G401 (cell line): Measurements from ENCODE around the gene IL6ST. TPM values are rescaled to one million over a fixed set of nuclear protein-coding genes. Genes with fewer than 3 reads are reported as not detected.
"Not testable (repeated sequence)": the region's sequence is repeated elsewhere in the genome, so short reads cannot be mapped to it uniquely, and the experiment has no call there.

Experiments
- DNase-seq: peaks from one replicate; pipeline ENCODE4 v3.0.0-alpha.2; 2015; ENCODE audit warnings: low spot score
- in situ Hi-C: cut with HindIII; loops from 2 replicates; pipeline ENCODE4 v1.10.0; 2016; ENCODE audit warnings: low sequenced_read_pairs, mixed read lengths
- total RNA-seq: library from RNA; depleted of rRNA; stranded (reverse); fragments of >200 nt; shearing (Covaris generic); gene quantifications from 2 replicates; pipeline ENCODE4 v1.2.3, GENCODE V29; 2014; rRNA removed

The IL6ST gene
- 10.2 and 16.6 TPM in 2 replicates for total RNA-seq

GRCh38 chr5:55994495-55994997, at the start of gene IL6ST:
IL6ST (minus strand) TSS chr5:55994963; CDS start chr5:55976278, 18,685 bp downstream.
- in situ Hi-C loops: no loop called here

DNA sequence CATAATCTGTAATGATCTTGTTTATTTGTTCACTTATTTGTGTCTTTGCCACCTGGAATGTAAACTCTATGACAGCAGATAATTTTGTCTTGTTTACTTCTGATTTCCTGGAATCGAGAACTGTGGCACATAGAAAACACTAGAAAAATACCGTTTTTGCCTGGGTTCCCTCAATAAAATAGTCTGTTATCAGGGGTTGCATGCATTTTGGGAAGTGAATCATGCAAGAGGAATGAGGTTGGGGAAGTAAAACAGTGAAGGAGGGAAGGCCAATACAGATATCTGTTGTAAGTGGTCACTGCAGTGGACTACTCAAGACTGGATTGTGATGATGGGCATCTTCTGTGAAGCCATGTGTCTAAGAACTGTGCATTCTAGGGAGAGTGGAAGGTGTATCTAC, 45.2 kb upstream of the IL6ST start:
- in situ Hi-C loops: no loop called here
- DNase-seq: no peak

More at GRCh38 chr5:55994495-55994997, at the start of gene IL6ST:
- peak; percentile 62 for DNase-seq

DNA sequence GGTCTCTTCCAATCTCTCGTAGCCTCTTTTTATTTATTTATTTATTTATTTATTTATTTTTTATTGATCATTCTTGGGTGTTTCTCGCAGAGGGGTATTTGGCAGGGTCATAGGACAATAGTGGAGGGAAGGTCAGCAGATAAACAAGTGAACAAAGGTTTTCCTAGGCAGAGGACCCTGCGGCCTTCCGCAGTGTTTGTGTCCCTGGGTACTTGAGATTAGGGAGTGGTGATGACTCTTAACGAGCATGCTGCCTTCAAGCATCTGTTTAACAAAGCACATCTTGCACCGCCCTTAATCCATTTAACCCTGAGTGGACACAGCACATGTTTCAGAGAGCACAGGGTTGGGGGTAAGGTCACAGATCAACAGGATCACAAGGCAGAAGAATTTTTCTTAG, 43.4 kb upstream of the IL6ST start:
- DNase-seq, in situ Hi-C loops: not testable (repeated sequence)

DNA sequence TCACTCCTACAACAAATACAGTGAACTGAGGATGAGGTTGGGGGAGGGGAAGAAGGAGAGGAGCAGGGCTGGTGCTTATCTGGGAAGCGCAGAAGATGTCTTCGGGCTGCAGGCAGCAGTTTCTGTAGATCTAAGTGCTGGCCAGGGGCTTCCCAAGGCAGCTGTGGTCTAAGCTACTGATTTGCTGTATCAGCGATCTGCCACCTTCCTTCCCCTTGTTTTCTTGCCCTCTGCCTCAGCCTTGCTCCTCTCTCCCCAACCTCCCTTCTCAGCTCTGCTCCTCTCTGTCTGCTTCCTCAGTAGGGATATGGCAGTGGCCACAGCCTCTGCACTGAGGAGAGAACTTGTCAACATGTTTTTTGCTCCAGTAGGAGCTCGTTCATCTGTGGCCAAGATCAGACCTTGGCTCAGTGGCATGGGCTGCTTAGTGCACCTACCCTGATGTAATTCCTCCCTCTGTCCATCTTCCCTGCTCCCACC, 42.8 kb upstream of the IL6ST start:
- DNase-seq: no peak
- in situ Hi-C loops: no loop called here

DNA sequence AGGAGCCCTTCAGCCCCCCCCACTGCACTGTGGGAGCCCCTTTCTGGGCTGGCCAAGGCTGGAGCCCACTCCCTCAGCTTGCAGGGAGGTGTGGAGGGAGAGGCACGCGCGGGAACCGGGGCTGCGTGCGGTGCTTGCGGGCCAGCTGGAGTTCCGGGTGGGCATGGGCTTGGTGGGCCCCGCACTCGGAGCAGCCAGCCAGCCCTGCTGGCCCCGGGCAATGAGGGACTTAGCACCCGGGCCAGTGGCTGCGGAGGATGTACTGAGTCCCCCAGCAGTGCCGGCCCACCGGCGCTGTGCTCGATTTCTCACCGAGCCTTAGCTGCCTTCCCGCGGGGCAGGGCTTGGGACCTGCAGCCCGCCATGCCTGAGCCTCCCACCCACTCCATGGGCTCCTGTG, 40.6 kb upstream of the IL6ST start:
- DNase-seq: not testable (repeated sequence)

DNA sequence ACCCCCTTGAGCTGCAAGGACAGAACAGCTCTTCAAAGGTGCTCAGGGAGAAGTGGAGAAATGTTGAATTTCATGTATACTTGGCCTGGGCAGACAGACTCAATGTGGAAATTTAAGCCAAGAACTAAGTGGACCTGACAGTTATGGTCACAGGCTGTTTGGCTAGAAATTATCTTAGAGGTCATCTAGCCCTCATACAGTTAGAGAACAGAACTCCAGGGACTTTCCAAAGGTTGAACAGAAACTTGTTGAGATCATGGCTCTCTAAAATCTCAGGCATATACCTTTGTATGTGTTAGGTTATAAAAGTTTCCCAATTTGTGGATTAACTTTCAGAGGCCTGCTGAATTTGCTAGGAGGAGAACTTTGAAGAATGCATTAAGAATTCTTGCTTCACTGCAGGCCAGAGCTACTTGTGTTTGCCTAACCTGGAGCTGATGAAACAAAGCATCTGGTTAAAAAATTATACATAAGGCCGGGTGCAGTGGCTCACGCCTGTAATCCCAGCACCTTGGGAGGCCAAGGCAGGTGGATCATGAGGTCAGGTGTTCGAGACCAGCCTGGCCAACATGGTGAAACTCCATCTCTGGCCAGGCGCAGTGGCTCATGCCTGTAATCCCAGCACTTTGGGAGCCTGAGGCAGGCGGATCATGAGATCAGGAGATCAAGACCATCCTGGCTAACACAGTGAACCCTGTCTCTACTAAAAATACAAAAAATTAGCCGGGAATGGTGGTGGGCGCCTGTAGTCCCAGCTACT, 35.3 kb upstream of the IL6ST start:
- DNase-seq, in situ Hi-C loops: not testable (repeated sequence)

More for the DNA sequence above, 40.6 kb upstream of the IL6ST start:
- in situ Hi-C loops: not testable (repeated sequence)

GRCh38 chr5:56029457-56029856, 34.7 kb upstream of the IL6ST start:
- DNase-seq: no peak
- in situ Hi-C loops: no loop called here

- in situ Hi-C loops: no loop called here
- no peak for DNase-seq
These were observed 33.9 kb upstream of the IL6ST start for GRCh38 chr5:56028708-56029107.

DNA sequence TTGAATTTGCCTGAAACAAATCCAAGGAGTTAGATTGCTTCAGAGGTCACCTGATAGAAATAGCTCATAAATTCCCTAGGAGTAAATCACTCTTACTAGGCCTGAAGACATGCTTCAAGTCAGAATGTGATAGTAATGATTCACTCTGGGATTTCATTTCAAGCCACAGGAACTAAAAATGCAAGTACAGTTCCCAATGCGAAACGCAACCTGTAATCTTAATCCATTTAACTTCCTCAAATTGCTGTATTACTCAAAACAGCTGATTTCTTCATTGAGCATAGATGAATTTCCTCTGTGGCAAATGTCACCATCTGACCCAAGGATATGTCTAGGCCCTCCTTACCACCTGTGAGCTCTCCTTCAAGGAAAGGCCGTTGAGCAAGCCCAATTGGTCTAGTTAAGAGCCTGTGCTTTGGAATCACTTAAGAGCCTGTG, 32.1 kb upstream of the IL6ST start:
- DNase-seq: no peak
- in situ Hi-C loops: no loop called here

DNA sequence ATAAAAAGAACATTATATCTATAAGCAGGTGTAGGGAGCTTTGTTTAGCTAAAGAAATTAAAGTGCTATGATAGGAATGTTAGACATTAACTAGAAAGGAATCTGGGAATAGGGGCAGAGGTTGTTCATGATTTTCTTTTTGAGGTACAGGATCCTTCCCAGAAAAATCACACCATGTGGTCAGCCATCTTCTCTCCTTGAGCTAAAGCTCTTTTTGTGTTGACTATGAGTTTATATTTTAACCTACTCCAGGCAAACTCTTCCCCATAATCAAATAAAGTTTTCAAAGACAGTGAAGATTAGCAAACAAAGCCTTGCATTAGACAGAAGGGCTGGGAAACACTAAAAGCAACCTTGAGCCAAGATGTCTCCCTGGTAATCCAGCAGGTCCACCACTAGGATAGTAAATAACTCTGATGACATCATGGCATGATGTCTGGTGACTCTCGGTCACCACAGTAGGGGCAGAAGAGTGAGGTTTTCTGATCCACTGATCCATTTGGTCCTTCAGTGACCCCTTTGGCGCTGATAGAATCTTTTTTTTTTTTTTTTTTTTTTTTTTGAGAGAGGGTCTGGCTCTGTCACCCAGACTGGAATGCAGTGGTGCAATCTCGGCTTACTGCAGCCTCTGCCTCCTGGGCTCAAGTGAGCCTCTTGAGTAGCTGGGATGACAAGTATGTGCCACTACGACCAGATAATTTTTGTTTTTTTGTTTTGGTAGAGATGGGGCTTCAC, 30.6 kb upstream of the IL6ST start:
- no peak for DNase-seq

GRCh38 chr5:56024810-56025150, 30.0 kb upstream of the IL6ST start:
- in situ Hi-C loops: no loop called here
- DNase-seq: no peak

More for the DNA sequence above, 30.6 kb upstream of the IL6ST start:
- in situ Hi-C loops: no loop called here

GRCh38 chr5:56023296-56023695, 28.5 kb upstream of the IL6ST start:
- in situ Hi-C loops: no loop called here
- DNase-seq: no peak

- no peak for DNase-seq
- in situ Hi-C loops: no loop called here
These were observed 24.8 kb upstream of the IL6ST start for GRCh38 chr5:56019306-56020272.

DNA sequence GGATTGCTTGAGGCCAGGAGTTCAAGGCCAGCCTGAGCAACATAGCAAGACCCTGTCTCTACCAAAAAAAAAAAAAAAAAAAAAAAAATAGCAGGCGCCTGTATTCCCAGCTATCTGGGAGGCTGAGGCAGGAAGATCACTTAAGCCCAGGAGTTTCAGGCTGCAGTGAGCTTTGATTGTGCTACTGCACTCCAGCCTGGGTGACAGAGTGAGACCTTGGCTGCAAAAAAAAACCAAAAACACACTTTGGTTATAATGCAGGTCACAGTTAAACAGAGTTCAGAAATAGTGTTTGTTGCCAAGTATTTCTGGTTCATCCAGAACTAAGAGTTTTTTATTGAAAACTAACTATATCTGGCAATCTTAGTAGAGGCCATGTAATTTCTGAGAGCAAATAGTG, 24.1 kb upstream of the IL6ST start:
- DNase-seq: no peak
- in situ Hi-C loops: no loop called here

DNA sequence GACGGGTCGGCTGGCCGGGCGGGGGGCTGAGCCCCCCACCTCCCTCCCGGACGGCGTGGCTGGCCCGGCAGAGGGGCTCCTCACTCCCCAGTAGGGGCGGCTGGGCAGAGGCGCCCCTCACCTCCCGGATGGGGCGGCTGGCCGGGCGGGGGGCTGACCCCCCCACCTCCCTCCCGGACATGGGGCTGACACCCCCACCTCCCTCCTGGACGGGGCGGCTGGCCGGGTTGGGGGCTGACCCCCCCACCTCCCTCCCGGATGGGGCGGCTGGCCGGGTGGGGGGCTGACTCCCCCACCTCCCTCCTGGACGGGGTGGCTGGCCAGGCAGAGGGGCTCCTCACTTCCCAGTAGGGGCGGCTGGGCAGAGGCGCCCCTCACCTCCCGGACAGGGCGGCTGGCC, 19.9 kb upstream of the IL6ST start:
- in situ Hi-C loops: not testable (repeated sequence)

GRCh38 chr5:56013939-56014338, 19.2 kb upstream of the IL6ST start:
- DNase-seq, in situ Hi-C loops: not testable (repeated sequence)

More for the DNA sequence above, 19.9 kb upstream of the IL6ST start:
- not testable (repeated sequence) for DNase-seq

DNA sequence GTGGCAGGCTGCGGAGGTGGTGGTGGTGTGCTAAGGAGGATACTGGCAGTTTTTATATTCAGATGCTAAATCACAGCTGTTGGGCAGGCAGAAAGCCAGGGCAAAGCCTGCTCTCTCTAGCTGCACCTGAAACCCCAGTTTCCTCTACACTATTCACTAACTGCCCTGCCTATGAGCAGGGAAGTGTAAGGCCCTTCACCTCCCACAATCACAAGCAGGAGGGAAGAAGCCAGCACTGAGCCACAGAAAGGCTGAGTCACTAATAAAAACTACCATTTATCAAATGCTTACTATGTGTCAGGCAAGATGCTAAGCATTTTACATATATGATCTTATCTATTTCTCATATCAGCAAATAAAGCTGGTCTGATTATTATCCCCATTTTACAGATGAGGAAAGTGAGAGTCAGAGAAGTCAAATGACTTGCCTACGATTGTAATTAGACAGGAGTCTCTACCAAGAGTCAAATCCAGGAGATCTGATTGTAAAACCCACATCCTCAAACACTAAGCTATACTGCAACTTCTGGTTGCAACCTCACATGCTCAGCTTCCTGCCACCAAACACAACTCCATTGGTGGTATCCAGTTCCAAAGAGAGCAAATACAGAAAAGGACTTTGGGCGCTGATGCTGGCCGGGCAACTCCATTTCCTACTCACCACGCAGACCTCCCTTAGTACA, 17.7 kb upstream of the IL6ST start:
- in situ Hi-C loops: no loop called here
- no peak for DNase-seq

- in situ Hi-C loops: no loop called here
- no peak for DNase-seq
These were observed 17.1 kb upstream of the IL6ST start for GRCh38 chr5:56011835-56012234.
